OCI-LY1 (cell line): ENCODE data around the gene ZNF804A.

Experiments used
- H2AFZ ChIP-seq: fragments of 200-600 bp; sonication (generic), shearing (Covaris generic); 2 replicates; pipeline ENCODE4 v1.6.0; 2014; ENCODE audit warnings: antibody characterized with exemption, mild to moderate bottlenecking, low read length
- H3F3A ChIP-seq: fragments of 200-600 bp; sonication (generic), shearing (Covaris generic); 2 replicates; pipeline ENCODE4 v1.6.0; 2014; ENCODE audit warnings: mild to moderate bottlenecking, antibody characterized with exemption, low read length, moderate library complexity; ENCODE audit not compliant: insufficient read depth
- H3K27ac ChIP-seq: fragments of 200-600 bp; sonication (generic); 2 replicates; pipeline ENCODE4 v1.5.1; 2014; ENCODE audit warnings: low read length, mixed run types, mild to moderate bottlenecking, low read depth; ENCODE audit not compliant: poor library complexity, severe bottlenecking
- H3K27me3 ChIP-seq: fragments of 200-600 bp; sonication (generic); 2 replicates; pipeline ENCODE4 v1.6.0; 2014; ENCODE audit warnings: antibody characterized with exemption, mild to moderate bottlenecking, low read length, moderate library complexity; ENCODE audit not compliant: insufficient read depth
- H3K36me3 ChIP-seq: fragments of 200-600 bp; sonication (generic); 2 replicates; pipeline ENCODE4 v1.6.1; 2014; ENCODE audit warnings: mild to moderate bottlenecking, antibody characterized with exemption, low read length, moderate library complexity, mixed read lengths; ENCODE audit not compliant: insufficient read depth
- H3K4me1 ChIP-seq: fragments of 200-600 bp; sonication (generic); 2 replicates; pipeline ENCODE4 v1.5.1; 2014; ENCODE audit warnings: mild to moderate bottlenecking, low read length, moderate library complexity; ENCODE audit not compliant: insufficient read depth, severe bottlenecking
- H3K4me2 ChIP-seq: fragments of 200-600 bp; sonication (generic), shearing (Covaris generic); 2 replicates; pipeline ENCODE4 v1.6.1; 2014; ENCODE audit warnings: low read length
- H3K4me3 ChIP-seq: fragments of 200-600 bp; sonication (generic); 2 replicates; pipeline ENCODE4 v1.5.1; 2014; ENCODE audit warnings: low read length, low read depth, mild to moderate bottlenecking, mixed read lengths; ENCODE audit not compliant: poor library complexity, severe bottlenecking
- H3K79me2 ChIP-seq: fragments of 200-600 bp; shearing (Covaris generic); 2 replicates; pipeline ENCODE4 v1.6.1; 2016; ENCODE audit warnings: mixed run types, low read length, mixed read lengths; ENCODE audit not compliant: insufficient read depth
- H3K9ac ChIP-seq: fragments of 200-600 bp; sonication (generic), shearing (Covaris generic); 2 replicates; pipeline ENCODE4 v1.6.1; 2014; ENCODE audit warnings: mild to moderate bottlenecking, low read length, mixed read lengths
- H3K9me2 ChIP-seq: fragments of 200-600 bp; sonication (generic), shearing (Covaris generic); 2 replicates; pipeline ENCODE4 v1.6.1; 2014; ENCODE audit warnings: low read depth, mild to moderate bottlenecking, low read length, mixed read lengths
- H3K9me3 ChIP-seq: fragments of 200-600 bp; shearing (Covaris generic); 2 replicates; pipeline ENCODE4 v1.6.1; 2014; ENCODE audit warnings: low read length, mixed read lengths
- H4K20me1 ChIP-seq: fragments of 200-600 bp; sonication (generic), shearing (Covaris generic); 2 replicates; pipeline ENCODE4 v1.6.0; 2016; ENCODE audit warnings: mild to moderate bottlenecking, low read length; ENCODE audit not compliant: insufficient read depth
- CTCF ChIP-seq: fragments of 200-600 bp; sonication (generic), shearing (Covaris generic); IDR thresholded peaks from 2 replicates; pipeline ENCODE4 v1.5.1; 2017; ENCODE audit warnings: mild to moderate bottlenecking, antibody characterized with exemption, low read length, moderate library complexity, mixed read lengths
- EZH2 ChIP-seq: fragments of 200-600 bp; sonication (generic), shearing (Covaris generic); IDR thresholded peaks from 2 replicates; pipeline ENCODE4 v1.8.0; 2017; ENCODE audit warnings: borderline replicate concordance, mixed run types, mild to moderate bottlenecking, antibody characterized with exemption, low read length, moderate library complexity, mixed read lengths

ZNF804A gene

GRCh38 chr2:184598002-184598315 is 370 bp upstream of the ZNF804A start:
- Histone ChIP-seq H2AFZ (no peak overlapping the region), H3K27me3 (no peaks in the 10 kb centered on the region), H3K4me1 (peaks cover 33% of the 10 kb centered on the region), H3K4me3 (peak overlapping the region; percentile 96), H3K9me3 (peaks cover 2% of the 10 kb centered on the region), H3F3A (no peaks in the 10 kb centered on the region), H3K27ac (peak overlapping the region; percentile 97), H3K36me3 (peaks cover 50% of the 10 kb centered on the region), H3K9me2 (no peaks in the 10 kb centered on the region), H3K9ac (peak overlapping the region; percentile 94), H3K79me2 (peaks cover 45% of the 10 kb centered on the region), H3K4me2 (peak overlapping the region; percentile 96), H4K20me1 (no peaks in the 10 kb centered on the region)
- no peak for TF ChIP-seq EZH2
- TF ChIP-seq CTCF = no peak

GRCh38 chr2:184599054-184599871 is 934 bp downstream of the ZNF804A start:
- peaks cover 6% of the 10 kb centered on the region for H3K9me3 ChIP-seq
- peak overlapping the region; percentile 88 for H3K4me2 ChIP-seq
- no peaks in the 10 kb centered on the region for H4K20me1 ChIP-seq
- peak overlapping the region; percentile 96 for H3K4me3 ChIP-seq
- H2AFZ ChIP-seq = no peak overlapping the region
- 0 out of 2 replicates have a peak, but pooled peaks cover 5% of the 10 kb centered on the region for H3F3A ChIP-seq
- peak overlapping the region; percentile 89 for H3K27ac ChIP-seq
- H3K9ac ChIP-seq = peak overlapping the region; percentile 95
- peaks cover 35% of the 10 kb centered on the region for H3K4me1 ChIP-seq
- H3K36me3 ChIP-seq = peaks cover 63% of the 10 kb centered on the region
- no peaks in the 10 kb centered on the region for H3K27me3 ChIP-seq
- H3K9me2 ChIP-seq = no peaks in the 10 kb centered on the region
- TF ChIP-seq CTCF (no peak), EZH2 (no peak)
- H3K79me2 ChIP-seq = peaks cover 58% of the 10 kb centered on the region

- Histone ChIP-seq H4K20me1 (no peaks in the 10 kb centered on the region), H3K9me2 (no peaks in the 10 kb centered on the region), H3K4me2 (peak overlapping the region; percentile 88), H3K79me2 (peaks cover 64% of the 10 kb centered on the region), H3K9ac (peak overlapping the region; percentile 95), H3K27me3 (no peaks in the 10 kb centered on the region), H3K4me1 (peaks cover 35% of the 10 kb centered on the region), H2AFZ (no peak overlapping the region), H3K27ac (peak overlapping the region; percentile 89), H3K9me3 (peaks cover 10% of the 10 kb centered on the region), H3K36me3 (peaks cover 67% of the 10 kb centered on the region), H3K4me3 (peak overlapping the region; percentile 96), H3F3A (0 out of 2 replicates have a peak, but pooled peaks cover 5% of the 10 kb centered on the region)
- TF ChIP-seq CTCF (no peak), EZH2 (no peak)
These were observed 1.5 kb downstream of the ZNF804A start for GRCh38 chr2:184599872-184600222.
